Heart left ventricle (tissue), 13 donors: ENCODE data around the gene UMODL1.

Experiments
- POLR2A ChIP-seq, 2 donors: fragments of 450-650 bp; IDR thresholded peaks; one replicate each; pipeline ENCODE4 v1.6.1; 2017; ENCODE audit warnings: antibody characterized with exemption in 2 of 2, mild to moderate bottlenecking in 2 of 2, moderate library complexity in 2 of 2
- TF ChIP-seq, protein P1 (sequence below), 12 donors: fragments of 200-600 bp; sonication (generic) in 4 of 12; IDR thresholded peaks; one replicate each; pipeline versions ENCODE4 v1.5.0 to v1.8.0; 2018 to 2022; ENCODE audit warnings: antibody characterized with exemption in 12 of 12, mild to moderate bottlenecking in 5 of 12
- donor health status: ischemic (EF 13 %, LVEDD 7.1; RV severe dilation, severe dysfunction).
- donor health status: DM: no; HTN: yes; CAD: no.
- donor health status: DM: no; HTN: no; CAD: no.
- donor health status: ischemic (EF 25% LVEDD 6.9; RV normal size, moderate dysfunction).
- donor health status: ischemic (EF 25% LVEDD 5.7; RV mildly dilated, moderate dysfunction).
- donor health status: ischemic (EF 35%, LVEDD 5.7; RV mildly dilated, moderate dysfunction).
- donor health status: nonischemic (EF 11% LVEDD 7.7; RV severe dilation, severe dysfunction).
- donor health status: DM: yes; HTN: yes; CAD: no.
- donor health status: PGD.
- donor health status: ischemic (EF 29% LVEDD 5.4; RV normal size, mild dysfunction).
- donor health status: nonischemic (EF 23%, LVEDD 6.1; RV moderate dilation, normal function).

DNA sequence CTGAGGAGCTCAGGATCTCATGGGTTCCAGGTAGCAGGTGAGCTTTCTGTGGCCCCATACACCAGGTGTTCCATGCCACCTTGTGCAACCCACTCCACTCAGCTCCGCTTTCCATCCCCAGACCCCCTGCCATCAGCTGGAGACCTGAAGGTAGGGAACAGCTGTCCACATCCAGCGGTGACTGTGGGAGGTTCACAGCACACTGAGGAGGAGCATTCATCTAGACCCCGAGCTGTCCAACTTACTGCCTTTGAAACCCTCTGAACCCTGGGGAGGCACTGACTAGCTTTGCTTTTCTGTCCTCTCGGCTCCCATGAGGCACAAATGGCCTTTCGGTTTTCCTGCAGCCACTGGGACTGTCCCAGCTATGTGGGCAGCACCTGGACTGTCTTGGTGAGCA is 119.9 kb downstream of the UMODL1 start:
- TF ChIP-seq, protein P1, sequence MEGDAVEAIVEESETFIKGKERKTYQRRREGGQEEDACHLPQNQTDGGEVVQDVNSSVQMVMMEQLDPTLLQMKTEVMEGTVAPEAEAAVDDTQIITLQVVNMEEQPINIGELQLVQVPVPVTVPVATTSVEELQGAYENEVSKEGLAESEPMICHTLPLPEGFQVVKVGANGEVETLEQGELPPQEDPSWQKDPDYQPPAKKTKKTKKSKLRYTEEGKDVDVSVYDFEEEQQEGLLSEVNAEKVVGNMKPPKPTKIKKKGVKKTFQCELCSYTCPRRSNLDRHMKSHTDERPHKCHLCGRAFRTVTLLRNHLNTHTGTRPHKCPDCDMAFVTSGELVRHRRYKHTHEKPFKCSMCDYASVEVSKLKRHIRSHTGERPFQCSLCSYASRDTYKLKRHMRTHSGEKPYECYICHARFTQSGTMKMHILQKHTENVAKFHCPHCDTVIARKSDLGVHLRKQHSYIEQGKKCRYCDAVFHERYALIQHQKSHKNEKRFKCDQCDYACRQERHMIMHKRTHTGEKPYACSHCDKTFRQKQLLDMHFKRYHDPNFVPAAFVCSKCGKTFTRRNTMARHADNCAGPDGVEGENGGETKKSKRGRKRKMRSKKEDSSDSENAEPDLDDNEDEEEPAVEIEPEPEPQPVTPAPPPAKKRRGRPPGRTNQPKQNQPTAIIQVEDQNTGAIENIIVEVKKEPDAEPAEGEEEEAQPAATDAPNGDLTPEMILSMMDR (IDR thresholded peaks at IDR 0.05), result no peak
- no peak for TF ChIP-seq POLR2A (IDR thresholded peaks at IDR 0.05)
